ENCODE measurements around the gene COLEC11. TPM values are rescaled to one million over a fixed set of nuclear protein-coding genes. Genes with fewer than 3 reads are reported as not detected.
"Not testable (repeated sequence)": the region's sequence is repeated elsewhere in the genome, so short reads cannot be mapped to it uniquely, and the experiment has no call there.

The COLEC11 gene
- total RNA-seq, 4 donors from 2014 or later, result 0.66 to 6.7 (median 1.6) TPM; not detected in 1

GRCh38 chr2:3558205-3559014 is 36.5 kb upstream of the COLEC11 start, which contains the start of gene RNASEH1:
RNASEH1 (minus strand) TSS chr2:3558333; CDS start chr2:3558260, 73 bp downstream.
- H3K4me1 ChIP-seq, result peaks cover 0 to 22% (median 15%) of the 10 kb centered on the region in 4 donors
- no peaks in the 10 kb centered on the region for H3K27me3 ChIP-seq
- peak; percentile 97 to 98 for DNase-seq (ENCODE audit: low spot score in 2 of 2)
- WGBS, 2 donors, result 0% methylated on average over 48 to 60 of the region's 67 CpGs
- H3K36me3 ChIP-seq, result peaks cover 3 to 54% (median 6%) of the 10 kb centered on the region in 3 donors
- TF ChIP-seq POLR2A (IDR thresholded peaks at IDR 0.05) (peak; percentile 84 to 86), CTCF (IDR thresholded peaks at IDR 0.05) (peak in 1 of 5 experiments; percentile 42), EP300 (IDR thresholded peaks at IDR 0.05) (peak; percentile 98 to 99)
- H3K27ac ChIP-seq, result peak within 1 kb of the TSS; percentile 87 to 98 (median 94)
- H3K9me3 ChIP-seq, result no peaks in the 10 kb centered on the region
- peak within 1 kb of the TSS; percentile 73 to 100 (median 92) for H3K4me3 ChIP-seq

- no peak overlapping the region for H3K4me3 ChIP-seq
- TF ChIP-seq CTCF (IDR thresholded peaks at IDR 0.05), result no peak
- TF ChIP-seq POLR2A (IDR thresholded peaks at IDR 0.05), result no peak
- TF ChIP-seq EP300 (IDR thresholded peaks at IDR 0.05), result no peak
- H3K36me3 ChIP-seq, result peaks cover 0 to 21% (median 0%) of the 10 kb centered on the region in 3 donors
- DNase-seq (ENCODE audit: low spot score in 2 of 2), result no peak
- H3K27ac ChIP-seq, result peak overlapping the region in 1 of 4 donors; percentile 44
- H3K4me1 ChIP-seq, result peaks cover 0 to 9% (median 8%) of the 10 kb centered on the region in 4 donors
- WGBS, 2 donors, result 90 to 94% methylated on average over 5 of the region's 5 CpGs
- no peaks in the 10 kb centered on the region for H3K9me3 ChIP-seq
- no peaks in the 10 kb centered on the region for H3K27me3 ChIP-seq
Observed at GRCh38 chr2:3563521-3563976, 31.4 kb upstream of the COLEC11 start.

DNA sequence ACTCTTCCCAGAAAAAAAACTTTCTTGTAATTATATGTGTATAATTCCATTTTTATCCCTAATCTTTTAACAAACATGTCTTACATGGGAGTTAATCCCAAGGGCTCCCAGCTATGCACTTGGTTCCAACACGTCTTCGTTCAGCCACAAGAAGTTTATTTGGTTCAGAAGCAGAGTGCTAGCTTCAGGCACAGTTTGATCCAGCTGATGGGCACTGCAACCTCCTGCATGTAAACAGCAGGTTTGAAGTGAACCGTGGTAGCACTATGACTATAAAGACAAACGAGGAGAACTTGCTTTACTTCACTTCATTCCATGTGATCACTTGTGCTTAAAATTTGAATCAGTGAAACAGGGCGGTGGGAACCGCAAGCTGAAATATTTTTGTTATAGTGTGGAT is 29.8 kb upstream of the COLEC11 start:
- TF ChIP-seq CTCF (IDR thresholded peaks at IDR 0.05), result no peak
- no peak for TF ChIP-seq EP300 (IDR thresholded peaks at IDR 0.05)
- no peak for TF ChIP-seq POLR2A (IDR thresholded peaks at IDR 0.05)
- H3K4me1 ChIP-seq, result no peaks in the 10 kb centered on the region
- DNase-seq (ENCODE audit: low spot score in 2 of 2), result no peak
- H3K9me3 ChIP-seq, result no peaks in the 10 kb centered on the region
- no peak overlapping the region for H3K27ac ChIP-seq
- H3K4me3 ChIP-seq, result no peak overlapping the region
- 78 to 82% methylated on average over 6 of the region's 6 CpGs for WGBS, 2 donors
- peaks cover 0 to 20% (median 0%) of the 10 kb centered on the region in 3 donors for H3K36me3 ChIP-seq
- no peaks in the 10 kb centered on the region for H3K27me3 ChIP-seq

GRCh38 chr2:3566806-3567205 is 28.1 kb upstream of the COLEC11 start:
- no peak for TF ChIP-seq CTCF (IDR thresholded peaks at IDR 0.05)
- TF ChIP-seq POLR2A (IDR thresholded peaks at IDR 0.05), result no peak

DNA sequence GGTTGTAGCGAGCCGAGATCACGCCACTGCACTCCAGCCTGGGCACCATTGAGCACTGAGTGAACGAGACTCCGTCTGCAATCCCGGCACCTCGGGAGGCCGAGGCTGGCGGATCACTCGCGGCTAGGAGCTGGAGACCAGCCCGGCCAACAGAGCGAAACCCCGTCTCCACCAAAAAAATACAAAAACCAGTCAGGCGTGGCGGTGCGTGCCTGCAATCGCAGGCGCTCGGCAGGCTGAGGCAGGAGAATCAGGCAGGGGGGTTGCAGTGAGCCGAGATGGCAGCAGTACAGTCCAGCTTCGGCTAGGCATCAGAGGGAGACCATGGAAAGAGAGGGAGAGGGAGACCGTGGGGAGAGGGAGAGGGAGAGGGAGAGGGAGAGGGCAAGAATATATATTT is 25.3 kb upstream of the COLEC11 start:
- H3K36me3 ChIP-seq; H3K4me3 ChIP-seq; H3K27me3 ChIP-seq; H3K27ac ChIP-seq; H3K9me3 ChIP-seq; DNase-seq (ENCODE audit: low spot score in 2 of 2); H3K4me1 ChIP-seq: not testable (repeated sequence)
- WGBS, 2 donors, result 96 to 97% methylated on average over 16 to 20 of the region's 23 CpGs

More at GRCh38 chr2:3566806-3567205, 28.1 kb upstream of the COLEC11 start:
- Histone ChIP-seq H3K27ac (no peak overlapping the region), H3K4me1 (no peaks in the 10 kb centered on the region), H3K36me3 (peaks cover 0 to 7% (median 0%) of the 10 kb centered on the region in 3 donors), H3K4me3 (no peak overlapping the region), H3K9me3 (no peaks in the 10 kb centered on the region), H3K27me3 (no peaks in the 10 kb centered on the region)
- no peak for DNase-seq (ENCODE audit: low spot score in 2 of 2)
- WGBS, 2 donors, result 79 to 84% methylated on average over 9 of the region's 9 CpGs
